Measurements from ENCODE around the gene PLGRKT.
"Not testable (repeated sequence)": the region's sequence is repeated elsewhere in the genome, so short reads cannot be mapped to it uniquely, and the experiment has no call there.

Gene PLGRKT

GRCh38 chr9:5450359-5451091, 12.8 kb upstream of the PLGRKT start, which contains the start of gene CD274:
Gene CD274 (plus strand): TSS chr9:5450542. CDS start chr9:5456114, 5,572 bp downstream.
- FAIRE-seq = no peak

- FAIRE-seq = no peak
Measured at GRCh38 chr9:5449521-5450358, 12.0 kb upstream of the PLGRKT start.

GRCh38 chr9:5448461-5449435, 11.0 kb upstream of the PLGRKT start:
- FAIRE-seq = no peak

- FAIRE-seq = no peak
Measured at GRCh38 chr9:5448016-5448415, 10.3 kb upstream of the PLGRKT start.

GRCh38 chr9:5447337-5447736, 9.6 kb upstream of the PLGRKT start:
- FAIRE-seq = no peak

- FAIRE-seq = no peak
Measured at GRCh38 chr9:5446451-5447236, 8.9 kb upstream of the PLGRKT start.

GRCh38 chr9:5445886-5446285, 8.2 kb upstream of the PLGRKT start:
- no peak for FAIRE-seq

GRCh38 chr9:5445096-5445495, 7.4 kb upstream of the PLGRKT start:
- FAIRE-seq = not testable (repeated sequence)

GRCh38 chr9:5443850-5444249, 6.1 kb upstream of the PLGRKT start:
- no peak for FAIRE-seq

- peak; percentile 56 for FAIRE-seq
Measured at GRCh38 chr9:5442400-5443011, 4.8 kb upstream of the PLGRKT start.

- no peak for FAIRE-seq
Measured at GRCh38 chr9:5441043-5441442, 3.3 kb upstream of the PLGRKT start.

- FAIRE-seq = no peak
Measured at GRCh38 chr9:5440426-5440825, 2.7 kb upstream of the PLGRKT start.

GRCh38 chr9:5438301-5439162, 807 bp upstream of the PLGRKT start:
- no peak for FAIRE-seq

GRCh38 chr9:5436441-5436840, 1.3 kb downstream of the PLGRKT start:
- no peak for FAIRE-seq

- no peak for FAIRE-seq
Measured at GRCh38 chr9:5435912-5436311, 1.8 kb downstream of the PLGRKT start.

- not testable (repeated sequence) for FAIRE-seq
Measured at GRCh38 chr9:5433841-5434810, 3.6 kb downstream of the PLGRKT start.

- FAIRE-seq = not testable (repeated sequence)
Measured at GRCh38 chr9:5433328-5433727, 4.4 kb downstream of the PLGRKT start.

GRCh38 chr9:5432890-5433289, 4.8 kb downstream of the PLGRKT start:
- not testable (repeated sequence) for FAIRE-seq

GRCh38 chr9:5430912-5431311, 6.8 kb downstream of the PLGRKT start:
- no peak for FAIRE-seq

All from TTC549 (cell line).